ENCODE data around the gene GPATCH4.

Gene GPATCH4

DNA sequence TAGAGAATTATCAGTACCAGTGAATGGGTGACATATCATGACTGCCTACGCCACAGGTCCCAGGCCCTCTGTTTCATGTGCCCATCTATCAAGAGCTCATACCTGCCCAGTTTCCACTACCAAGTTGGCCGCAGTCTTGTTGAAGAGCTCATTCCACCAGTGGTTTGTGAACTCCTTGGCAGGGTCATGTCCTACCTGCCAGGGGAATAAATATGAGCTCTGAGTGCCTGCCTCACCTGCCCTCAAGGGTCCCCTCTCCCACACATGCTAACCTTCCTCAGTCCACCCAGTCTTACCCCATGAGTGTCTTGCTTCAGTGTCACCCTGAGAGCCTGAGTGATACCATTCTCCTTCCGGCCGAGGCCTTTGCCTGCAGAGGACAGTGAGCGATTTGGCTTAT lies 3.2 kb downstream of the GPATCH4 start:
- TF ChIP-seq CTCF (IDR thresholded peaks at IDR 0.05; ENCODE audit: low read depth, low read length): no peak
- H3K27me3 ChIP-seq (ENCODE audit: insufficient read depth, low read depth, severe bottlenecking): no peaks in the 10 kb centered on the region
- peak overlapping the region; percentile 1; the same call in 1 of the 2 replicates for H3K27ac ChIP-seq
- no peak for DNase-seq
- H3K9me3 ChIP-seq (ENCODE audit: severe bottlenecking): no peaks in the 10 kb centered on the region
- H3K36me3 ChIP-seq: peaks cover 65% of the 10 kb centered on the region
- no peak overlapping the region for H3K4me3 ChIP-seq (ENCODE audit: low read depth, low read length)

DNA sequence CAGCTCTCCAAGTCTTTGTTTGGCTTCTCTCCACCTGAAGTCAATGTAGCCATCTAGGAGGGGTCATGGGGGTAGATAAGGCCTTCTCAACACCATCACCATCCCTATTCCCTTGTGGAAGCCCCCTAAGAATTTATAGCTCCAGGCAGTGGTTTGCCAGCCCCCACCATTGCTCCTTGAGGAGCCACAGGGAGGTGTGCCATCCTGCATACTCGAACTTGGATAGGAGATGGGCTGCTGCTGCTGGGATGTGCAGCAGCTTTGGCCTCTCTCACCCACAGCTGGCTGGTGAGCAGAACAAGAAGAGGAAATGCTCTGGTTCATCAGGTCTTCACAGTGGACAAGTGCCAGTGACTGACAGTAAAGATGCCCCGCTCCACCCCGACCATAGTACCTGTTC lies 4.9 kb downstream of the GPATCH4 start:
- DNase-seq: no peak
- Histone ChIP-seq H3K27me3 (ENCODE audit: insufficient read depth, low read depth, severe bottlenecking) (no peaks in the 10 kb centered on the region), H3K4me3 (ENCODE audit: low read depth, low read length) (no peak overlapping the region), H3K9me3 (ENCODE audit: severe bottlenecking) (no peaks in the 10 kb centered on the region), H3K27ac (no peak overlapping the region), H3K36me3 (peaks cover 72% of the 10 kb centered on the region)
- TF ChIP-seq CTCF (IDR thresholded peaks at IDR 0.05; ENCODE audit: low read depth, low read length): no peak

DNA sequence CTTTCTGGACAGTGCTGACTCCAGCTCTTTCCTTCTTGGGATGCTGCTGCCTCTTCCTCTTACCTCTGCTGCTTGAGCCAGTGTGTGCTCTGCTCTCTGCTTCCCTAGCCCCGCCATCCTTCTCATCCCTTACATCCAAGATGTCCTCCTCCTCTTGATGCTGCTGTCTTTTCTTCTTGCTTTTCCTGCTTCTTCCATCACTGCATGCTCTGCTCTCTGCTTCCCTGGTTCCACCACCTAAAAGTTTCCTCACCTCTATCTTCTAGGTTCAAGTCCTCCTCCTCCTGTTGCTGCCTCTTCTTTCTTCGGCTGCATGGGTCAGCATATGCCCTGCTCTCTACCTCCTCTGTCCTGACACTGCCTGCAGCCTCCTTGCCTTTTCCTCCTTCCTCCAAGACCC lies 6.3 kb downstream of the GPATCH4 start:
- H3K9me3 ChIP-seq (ENCODE audit: severe bottlenecking): no peaks in the 10 kb centered on the region
- DNase-seq: no peak
- H3K27ac ChIP-seq: no peak overlapping the region
- TF ChIP-seq CTCF (IDR thresholded peaks at IDR 0.05; ENCODE audit: low read depth, low read length): no peak
- no peaks in the 10 kb centered on the region for H3K27me3 ChIP-seq (ENCODE audit: insufficient read depth, low read depth, severe bottlenecking)
- H3K36me3 ChIP-seq: peaks cover 72% of the 10 kb centered on the region
- no peak overlapping the region for H3K4me3 ChIP-seq (ENCODE audit: low read depth, low read length)

DNA sequence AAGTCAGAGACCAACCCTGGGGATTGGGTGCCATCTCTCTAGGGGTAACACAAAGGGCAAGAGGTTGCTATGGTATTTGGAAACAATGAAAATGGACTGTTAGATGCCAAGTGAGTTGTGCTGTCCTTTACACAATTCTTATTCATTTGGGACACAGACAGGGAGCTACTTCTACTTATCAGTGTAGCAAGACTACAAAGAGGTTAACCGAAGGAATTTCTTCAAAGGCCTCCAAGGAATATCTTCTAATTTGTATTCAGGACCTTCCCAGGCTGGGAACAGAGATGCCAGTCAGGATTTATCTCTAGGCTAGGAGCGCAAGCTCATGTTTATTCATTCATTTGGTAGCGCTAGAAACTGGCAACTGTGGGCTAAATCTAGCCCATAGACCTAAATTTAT lies 7.1 kb downstream of the GPATCH4 start:
- Histone ChIP-seq H3K4me3 (ENCODE audit: low read depth, low read length) (no peak overlapping the region), H3K9me3 (ENCODE audit: severe bottlenecking) (no peaks in the 10 kb centered on the region), H3K36me3 (peaks cover 66% of the 10 kb centered on the region), H3K27me3 (ENCODE audit: insufficient read depth, low read depth, severe bottlenecking) (no peaks in the 10 kb centered on the region), H3K27ac (no peak overlapping the region)
- no peak for DNase-seq
- no peak for TF ChIP-seq CTCF (IDR thresholded peaks at IDR 0.05; ENCODE audit: low read depth, low read length)

DNA sequence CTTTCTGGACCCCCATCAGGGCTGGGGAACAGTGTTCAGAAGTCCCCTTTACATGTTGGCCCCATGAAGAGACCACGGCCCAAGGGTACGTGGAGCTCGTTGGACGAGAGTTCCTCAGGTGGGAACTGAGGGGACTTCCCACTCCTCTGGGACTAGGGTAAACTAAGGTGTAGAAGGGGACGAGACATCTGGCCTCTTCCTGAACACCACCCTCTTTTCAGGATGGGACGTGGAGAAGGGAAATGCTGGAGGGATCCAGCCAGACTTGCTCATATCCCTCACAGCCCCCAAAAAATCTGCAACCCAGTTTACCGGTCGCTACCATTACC lies 7.7 kb downstream of the GPATCH4 start:
- Histone ChIP-seq H3K9me3 (ENCODE audit: severe bottlenecking) (no peaks in the 10 kb centered on the region), H3K27me3 (ENCODE audit: insufficient read depth, low read depth, severe bottlenecking) (no peaks in the 10 kb centered on the region), H3K4me3 (ENCODE audit: low read depth, low read length) (no peak overlapping the region), H3K27ac (no peak overlapping the region), H3K36me3 (peaks cover 63% of the 10 kb centered on the region)
- no peak for TF ChIP-seq CTCF (IDR thresholded peaks at IDR 0.05; ENCODE audit: low read depth, low read length)
- no peak for DNase-seq

DNA sequence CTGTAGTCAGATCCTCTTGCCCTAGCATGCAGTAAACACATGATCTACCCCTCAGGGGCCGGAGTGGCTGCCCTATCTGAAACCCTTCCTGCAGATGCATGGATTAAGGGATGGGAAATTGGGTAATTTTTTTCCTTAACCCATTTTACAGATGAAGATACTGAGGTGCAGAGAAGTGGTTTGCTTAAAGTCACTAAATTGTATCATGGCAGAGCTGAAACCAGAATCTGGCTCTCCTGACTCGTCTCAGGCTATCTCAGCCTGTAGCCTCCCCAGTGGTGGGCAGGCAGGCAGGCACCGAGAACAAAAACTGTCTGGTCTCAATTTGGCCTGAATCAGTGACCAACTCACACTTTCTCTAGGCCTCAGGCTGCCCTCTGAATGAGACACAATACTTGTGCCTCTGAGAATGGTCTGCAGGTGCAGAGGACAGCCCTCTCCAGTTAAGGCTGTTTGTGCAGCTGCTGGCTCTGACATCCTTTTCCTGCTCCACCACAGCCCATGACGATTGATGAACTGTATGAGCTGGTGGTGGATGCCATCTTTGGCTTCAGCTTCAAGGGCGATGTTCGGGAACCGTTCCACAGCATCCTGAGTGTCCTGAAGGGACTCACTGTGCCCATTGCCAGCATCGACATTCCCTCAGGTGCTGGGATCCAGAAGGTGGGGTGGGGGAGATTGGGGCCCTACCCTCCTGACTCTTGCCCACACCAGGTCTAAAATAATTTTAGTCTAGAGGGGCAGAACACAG lies 8.2 kb downstream of the GPATCH4 start:
- no peak for DNase-seq

More for the DNA sequence above, 8.2 kb downstream of the GPATCH4 start:
- H3K36me3 ChIP-seq: peaks cover 57% of the 10 kb centered on the region
- no peak overlapping the region for H3K4me3 ChIP-seq (ENCODE audit: low read depth, low read length)
- no peak overlapping the region for H3K27ac ChIP-seq
- H3K9me3 ChIP-seq (ENCODE audit: severe bottlenecking): no peaks in the 10 kb centered on the region
- no peak for TF ChIP-seq CTCF (IDR thresholded peaks at IDR 0.05; ENCODE audit: low read depth, low read length)
- no peaks in the 10 kb centered on the region for H3K27me3 ChIP-seq (ENCODE audit: insufficient read depth, low read depth, severe bottlenecking)

All from WERI-Rb-1 (cell line).